Omental fat pad (tissue), 4 donors: ENCODE data around the gene ATG2B. TPM values are rescaled to one million over a fixed set of nuclear protein-coding genes. Genes with fewer than 3 reads are reported as not detected.

ENCODE experiments used
- ATAC-seq: fragments of 150-250 bp; one replicate; pipeline ENCODE4 v1.9.1; 2016; ENCODE audit warnings: mild to moderate bottlenecking, moderate library complexity; ENCODE audit not compliant: low FRiP score
- DNase-seq: peaks from one replicate; pipeline ENCODE4 v3.0.0-alpha.2; 2019; ENCODE audit warnings: low spot score
- CTCF ChIP-seq, 3 donors: fragments of 450-650 bp; IDR thresholded peaks; one replicate each; pipeline ENCODE4 v1.5.1; 2016 to 2017; ENCODE audit warnings: antibody characterized with exemption in 3 of 3, mild to moderate bottlenecking in 3 of 3, moderate library complexity in 2 of 3
- total RNA-seq, 4 donors: library from RNA; depleted of rRNA; stranded (reverse); fragments of >200 nt; gene quantifications; one replicate each; pipeline ENCODE4 v1.1.0, GENCODE V29; 2016

The ATG2B gene
- total RNA-seq, 4 donors from 2014 or later = 22.9 to 33.1 (median 27.3) TPM

- no peak for TF ChIP-seq CTCF (IDR thresholded peaks at IDR 0.05)
- ATAC-seq (no peak), DNase-seq (no peak)
Observed at GRCh38 chr14:96237641-96238040, 125.5 kb downstream of the ATG2B start.

- no peak for TF ChIP-seq CTCF (IDR thresholded peaks at IDR 0.05)
- DNase-seq (no peak), ATAC-seq (no peak)
Observed at GRCh38 chr14:96235426-96235825, 127.7 kb downstream of the ATG2B start.

- DNase-seq = no peak
- TF ChIP-seq CTCF (IDR thresholded peaks at IDR 0.05) = no peak
- no peak for ATAC-seq
Observed at GRCh38 chr14:96233661-96234060, 129.5 kb downstream of the ATG2B start.

GRCh38 chr14:96232506-96232905, 130.6 kb downstream of the ATG2B start:
- no peak for DNase-seq

GRCh38 chr14:96231526-96232130, 131.5 kb downstream of the ATG2B start:
- TF ChIP-seq CTCF (IDR thresholded peaks at IDR 0.05) = no peak
- DNase-seq (no peak), ATAC-seq (no peak)

More at GRCh38 chr14:96232506-96232905, 130.6 kb downstream of the ATG2B start:
- no peak for TF ChIP-seq CTCF (IDR thresholded peaks at IDR 0.05)
- ATAC-seq = no peak

- no peak for DNase-seq
- TF ChIP-seq CTCF (IDR thresholded peaks at IDR 0.05) = no peak
- ATAC-seq = no peak
Observed at GRCh38 chr14:96231056-96231455, 132.1 kb downstream of the ATG2B start.

GRCh38 chr14:96229315-96229714, 133.8 kb downstream of the ATG2B start:
- no peak for DNase-seq
- TF ChIP-seq CTCF (IDR thresholded peaks at IDR 0.05) = no peak
- ATAC-seq = no peak
